Sigmoid colon (tissue), 4 donors: Measurements from ENCODE around the gene CCDC195.

Experiments used
- POLR2AphosphoS5 ChIP-seq, 4 donors: sonication (generic); formaldehyde crosslinking; IDR thresholded peaks; one replicate each; pipeline ENCODE4 v1.6.1; 2017; ENCODE audit warnings: antibody characterized with exemption in 4 of 4
- TF ChIP-seq, protein P1 (sequence below), 4 experiments: fragments of 450-650 bp in 3 of 4; fragments of 200-600 bp in 1 of 4; IDR thresholded peaks; one replicate each; pipeline ENCODE4 v1.5.1; 2016 to 2019; ENCODE audit warnings: antibody characterized with exemption in 4 of 4, mild to moderate bottlenecking in 3 of 4, moderate library complexity in 2 of 4

GRCh38 chr2:224670203-224670602 is 46.0 kb downstream of the CCDC195 start:
- TF ChIP-seq, protein P1, sequence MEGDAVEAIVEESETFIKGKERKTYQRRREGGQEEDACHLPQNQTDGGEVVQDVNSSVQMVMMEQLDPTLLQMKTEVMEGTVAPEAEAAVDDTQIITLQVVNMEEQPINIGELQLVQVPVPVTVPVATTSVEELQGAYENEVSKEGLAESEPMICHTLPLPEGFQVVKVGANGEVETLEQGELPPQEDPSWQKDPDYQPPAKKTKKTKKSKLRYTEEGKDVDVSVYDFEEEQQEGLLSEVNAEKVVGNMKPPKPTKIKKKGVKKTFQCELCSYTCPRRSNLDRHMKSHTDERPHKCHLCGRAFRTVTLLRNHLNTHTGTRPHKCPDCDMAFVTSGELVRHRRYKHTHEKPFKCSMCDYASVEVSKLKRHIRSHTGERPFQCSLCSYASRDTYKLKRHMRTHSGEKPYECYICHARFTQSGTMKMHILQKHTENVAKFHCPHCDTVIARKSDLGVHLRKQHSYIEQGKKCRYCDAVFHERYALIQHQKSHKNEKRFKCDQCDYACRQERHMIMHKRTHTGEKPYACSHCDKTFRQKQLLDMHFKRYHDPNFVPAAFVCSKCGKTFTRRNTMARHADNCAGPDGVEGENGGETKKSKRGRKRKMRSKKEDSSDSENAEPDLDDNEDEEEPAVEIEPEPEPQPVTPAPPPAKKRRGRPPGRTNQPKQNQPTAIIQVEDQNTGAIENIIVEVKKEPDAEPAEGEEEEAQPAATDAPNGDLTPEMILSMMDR (IDR thresholded peaks at IDR 0.05) = no peak
- no peak for TF ChIP-seq POLR2AphosphoS5 (IDR thresholded peaks at IDR 0.05)
